ENCODE measurements around the gene GRK3. TPM values are rescaled to one million over a fixed set of nuclear protein-coding genes. Genes with fewer than 3 reads are reported as not detected.
"Not testable (repeated sequence)": the region's sequence is repeated elsewhere in the genome, so short reads cannot be mapped to it uniquely, and the experiment has no call there.

The GRK3 gene
- total RNA-seq, 1 donor from 2014 or later, result 3.8 TPM

DNA sequence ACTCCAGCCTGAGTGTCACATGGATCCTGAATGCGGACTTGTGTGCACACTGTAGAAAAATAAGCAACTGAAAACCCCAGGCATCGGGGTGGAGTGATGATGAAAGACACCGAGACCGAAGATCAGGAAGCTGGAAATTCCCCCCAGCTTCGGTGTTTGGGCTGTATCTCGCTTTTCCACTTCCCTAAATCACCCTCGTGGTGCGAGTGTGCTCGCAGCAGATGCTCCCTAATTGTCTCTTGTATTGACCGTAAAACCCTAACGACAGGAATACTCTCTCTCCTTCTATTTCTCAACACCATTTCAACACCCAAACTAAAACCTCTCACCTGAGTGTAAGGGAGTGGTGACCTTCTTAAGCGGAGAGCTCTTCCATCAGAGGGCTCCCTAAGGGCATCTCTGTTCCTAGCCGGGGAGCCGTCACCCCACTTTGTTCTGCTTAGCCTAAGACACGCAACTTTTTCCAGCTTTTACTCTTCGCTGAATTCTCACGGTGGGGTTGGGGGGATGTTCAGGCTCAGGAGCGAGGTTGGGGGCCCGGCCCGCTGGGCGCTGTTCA, 635 bp upstream of the GRK3 start:
- Histone ChIP-seq H3K4me3 (peak overlapping the region; percentile 92), H3K27me3 (ENCODE audit: low read depth) (peaks cover 13% of the 10 kb centered on the region), H3K4me1 (peaks cover 37% of the 10 kb centered on the region), H3K36me3 (no peaks in the 10 kb centered on the region), H3K27ac (replicated peaks) (peak overlapping the region; percentile 72), H3K9me3 (replicated peaks) (no peaks in the 10 kb centered on the region)
- intact Hi-C loops (cut with micrococcal nuclease), result no loop called here
- no peak for TF ChIP-seq CTCF (IDR thresholded peaks at IDR 0.05; ENCODE audit: borderline replicate concordance)
- no peak for DNase-seq

GRCh38 chr22:25564979-25565677, 653 bp downstream of the GRK3 start:
- H3K27ac ChIP-seq (replicated peaks), result peak overlapping the region; percentile 57

DNA sequence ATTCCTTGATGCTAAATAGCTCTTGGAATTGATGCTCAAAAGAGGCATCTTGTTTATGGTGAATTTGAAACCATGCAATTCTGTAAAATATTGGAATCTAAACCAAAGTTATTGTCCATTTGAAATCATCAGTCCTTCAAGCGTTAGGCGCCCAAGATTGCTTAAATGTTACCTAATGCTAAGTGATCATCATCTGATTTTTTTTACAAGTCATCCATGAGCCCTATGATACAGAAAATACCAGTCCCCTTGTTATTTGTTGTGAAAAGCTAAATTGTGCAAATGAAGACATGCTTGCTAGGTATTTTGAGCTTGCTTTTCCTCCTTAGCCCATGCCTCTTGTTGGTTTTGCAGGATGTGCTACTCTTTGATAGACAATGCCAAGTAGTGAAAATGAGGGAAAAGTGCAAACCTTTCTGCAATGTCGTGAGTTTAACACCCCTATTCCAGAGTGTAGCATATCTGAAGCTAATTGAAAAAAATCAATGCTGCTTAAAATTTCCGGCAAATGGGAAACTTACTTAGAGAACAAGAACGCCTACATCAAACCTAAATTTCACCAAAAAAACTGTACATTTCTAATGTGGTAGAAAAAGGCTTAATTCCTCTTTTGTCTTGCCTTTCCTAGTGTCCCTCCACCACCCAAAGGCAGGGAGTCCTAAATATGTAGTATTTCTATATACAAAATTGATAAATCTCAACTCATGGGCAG, 1.9 kb downstream of the GRK3 start:
- no peak for TF ChIP-seq CTCF (IDR thresholded peaks at IDR 0.05; ENCODE audit: borderline replicate concordance)
- no peaks in the 10 kb centered on the region for H3K9me3 ChIP-seq (replicated peaks)
- peak overlapping the region; percentile 23 for H3K27ac ChIP-seq (replicated peaks)
- intact Hi-C loops (cut with micrococcal nuclease), result no loop called here
- peaks cover 37% of the 10 kb centered on the region for H3K4me1 ChIP-seq
- H3K36me3 ChIP-seq, result no peaks in the 10 kb centered on the region
- H3K27me3 ChIP-seq (ENCODE audit: low read depth), result peaks cover 17% of the 10 kb centered on the region
- peak overlapping the region; percentile 92 for H3K4me3 ChIP-seq
- DNase-seq, result no peak

More at GRCh38 chr22:25564979-25565677, 653 bp downstream of the GRK3 start:
- Histone ChIP-seq H3K27me3 (ENCODE audit: low read depth) (peaks cover 17% of the 10 kb centered on the region), H3K4me3 (peak overlapping the region; percentile 92), H3K36me3 (no peaks in the 10 kb centered on the region), H3K9me3 (replicated peaks) (no peaks in the 10 kb centered on the region), H3K4me1 (peaks cover 37% of the 10 kb centered on the region)
- intact Hi-C loops (cut with micrococcal nuclease), result no loop called here
- no peak for TF ChIP-seq CTCF (IDR thresholded peaks at IDR 0.05; ENCODE audit: borderline replicate concordance)
- peak; percentile 42 for DNase-seq

GRCh38 chr22:25566898-25567235, 2.4 kb downstream of the GRK3 start:
- peak overlapping the region; percentile 23 for H3K27ac ChIP-seq (replicated peaks)
- H3K4me3 ChIP-seq, result no peak overlapping the region
- no peak for TF ChIP-seq CTCF (IDR thresholded peaks at IDR 0.05; ENCODE audit: borderline replicate concordance)
- H3K36me3 ChIP-seq, result no peaks in the 10 kb centered on the region
- peaks cover 37% of the 10 kb centered on the region for H3K4me1 ChIP-seq
- DNase-seq, result no peak
- no peaks in the 10 kb centered on the region for H3K9me3 ChIP-seq (replicated peaks)
- peaks cover 17% of the 10 kb centered on the region for H3K27me3 ChIP-seq (ENCODE audit: low read depth)
- intact Hi-C loops (cut with micrococcal nuclease), result no loop called here

GRCh38 chr22:25567251-25567675, 2.8 kb downstream of the GRK3 start:
- Histone ChIP-seq H3K36me3 (no peaks in the 10 kb centered on the region), H3K9me3 (replicated peaks) (no peaks in the 10 kb centered on the region), H3K4me1 (peaks cover 37% of the 10 kb centered on the region), H3K27me3 (ENCODE audit: low read depth) (peaks cover 17% of the 10 kb centered on the region), H3K4me3 (no peak overlapping the region), H3K27ac (replicated peaks) (no peak overlapping the region)
- intact Hi-C loops (cut with micrococcal nuclease), result no loop called here
- no peak for TF ChIP-seq CTCF (IDR thresholded peaks at IDR 0.05; ENCODE audit: borderline replicate concordance)
- no peak for DNase-seq

DNA sequence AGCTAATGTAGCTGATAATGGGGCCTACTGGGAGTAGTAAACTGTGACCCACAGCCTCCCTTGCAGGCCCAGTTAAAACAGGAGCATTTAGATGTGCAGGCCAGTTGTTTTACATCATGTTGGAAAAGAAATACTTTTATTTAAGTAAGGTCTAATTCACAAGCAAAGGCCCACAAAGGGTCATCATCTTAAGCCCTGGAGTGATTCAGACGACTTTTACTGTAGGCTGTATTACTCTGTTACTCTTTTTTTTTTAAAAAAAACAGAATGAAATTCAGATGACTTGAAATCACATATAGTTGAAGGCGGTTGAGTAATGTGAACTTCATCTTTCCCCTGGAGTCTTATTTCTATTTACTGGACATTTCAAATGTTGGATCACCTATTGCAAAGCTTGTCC, 3.6 kb downstream of the GRK3 start:
- H3K4me3 ChIP-seq; intact Hi-C loops (cut with micrococcal nuclease); H3K27ac ChIP-seq (replicated peaks); H3K36me3 ChIP-seq; H3K9me3 ChIP-seq (replicated peaks); DNase-seq: not testable (repeated sequence)
- Histone ChIP-seq H3K4me1 (peaks cover 37% of the 10 kb centered on the region), H3K27me3 (ENCODE audit: low read depth) (peaks cover 17% of the 10 kb centered on the region)
